SK-N-MC (cell line): ENCODE measurements around the gene NOX4.

Experiments
- DNase-seq: peaks from one replicate; pipeline ENCODE4 v3.0.0-alpha.2; 2011; ENCODE audit warnings: low read depth, low spot score
- H3K27ac ChIP-seq: fragments of 200-600 bp; sonication (generic); 2 replicates; pipeline ENCODE4 v1.5.1; 2016; ENCODE audit warnings: mixed run types
- H3K36me3 ChIP-seq: fragments of 200-600 bp; sonication (generic); 2 replicates; pipeline ENCODE4 v1.6.1; 2017; ENCODE audit warnings: antibody characterized with exemption, low read length, mixed read lengths; ENCODE audit not compliant: insufficient read depth
- H3K4me3 ChIP-seq: fragments of 200-600 bp; sonication (generic); 2 replicates; pipeline ENCODE4 v1.5.1; 2016
- H3K9ac ChIP-seq: fragments of 200-600 bp; sonication (generic); 2 replicates; pipeline ENCODE4 v1.8.0; 2017; ENCODE audit warnings: mixed run types, mixed read lengths; ENCODE audit not compliant: insufficient read length
- H3K9me3 ChIP-seq: fragments of 200-600 bp; sonication (generic); 2 replicates; pipeline ENCODE4 v1.6.1; 2017; ENCODE audit warnings: low read depth, mild to moderate bottlenecking, antibody characterized with exemption, low read length, moderate library complexity, mixed read lengths
- EZH2 ChIP-seq: fragments of 200-600 bp; sonication (generic); IDR thresholded peaks from one replicate; pipeline ENCODE4 v1.6.1; 2017; ENCODE audit warnings: antibody characterized with exemption
- FOXP2 ChIP-seq: optimal IDR thresholded peaks from 2 replicates; pipeline ENCODE3; 2011; ENCODE audit warnings: mild to moderate bottlenecking, moderate library complexity; ENCODE audit not compliant: insufficient read depth; ENCODE audit errors: extremely low read length, control extremely low read depth
- POLR2AphosphoS5 ChIP-seq: IDR thresholded peaks from 2 replicates; pipeline ENCODE4 v1.6.1; 2012; ENCODE audit warnings: mild to moderate bottlenecking, low read depth, low read length, borderline replicate concordance

NOX4 gene

DNA sequence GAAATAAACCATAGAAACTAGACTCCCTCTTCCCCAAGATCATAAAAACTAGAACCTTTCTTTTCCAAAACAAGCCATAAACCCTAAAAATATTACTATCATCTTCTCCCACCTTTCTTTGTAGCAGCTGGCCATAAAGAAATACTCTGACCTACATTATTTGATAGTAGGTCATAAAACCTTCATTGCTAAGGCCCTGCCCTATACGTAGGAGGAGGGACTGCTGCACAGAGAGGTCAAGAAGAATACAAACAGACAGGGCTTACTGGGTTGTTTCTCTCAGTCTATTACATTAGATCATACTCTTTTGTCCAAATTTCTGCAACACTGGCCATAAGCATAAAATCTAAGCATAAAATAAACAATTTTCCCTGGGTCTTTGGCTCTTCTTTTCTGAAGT lies 212.0 kb downstream of the NOX4 start:
- no peaks in the 10 kb centered on the region for H3K36me3 ChIP-seq
- H3K9ac ChIP-seq, result no peak overlapping the region
- no peak overlapping the region for H3K27ac ChIP-seq

DNA sequence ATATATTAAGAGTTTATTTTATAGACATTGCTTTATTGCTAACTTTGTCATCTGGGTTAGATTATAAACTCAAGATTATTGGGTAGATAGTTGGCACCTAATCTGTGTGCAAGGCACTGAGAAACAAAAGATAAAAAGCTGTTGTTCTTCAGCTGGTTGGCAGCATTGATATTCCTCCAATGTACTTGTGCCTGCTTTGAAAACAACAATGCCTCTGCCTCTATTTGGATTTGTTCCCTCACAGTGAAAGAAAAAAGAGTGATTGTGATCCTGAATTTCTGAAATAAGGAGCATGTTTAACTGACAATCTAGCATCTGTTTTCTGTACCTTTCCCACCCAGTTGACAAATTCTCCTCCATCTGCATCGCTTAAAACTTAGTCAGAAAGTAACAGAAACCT lies 215.2 kb downstream of the NOX4 start:
- H3K9me3 ChIP-seq, result no peaks in the 10 kb centered on the region
- DNase-seq, result no peak
- no peak overlapping the region for H3K27ac ChIP-seq
- no peaks in the 10 kb centered on the region for H3K36me3 ChIP-seq
- no peak overlapping the region for H3K4me3 ChIP-seq
- no peak for TF ChIP-seq FOXP2
- no peak for TF ChIP-seq EZH2
- no peak for TF ChIP-seq POLR2AphosphoS5
- H3K9ac ChIP-seq, result no peak overlapping the region

More for the DNA sequence above, 212.0 kb downstream of the NOX4 start:
- TF ChIP-seq POLR2AphosphoS5, result no peak
- no peak for TF ChIP-seq EZH2
- no peak for TF ChIP-seq FOXP2
- H3K4me3 ChIP-seq, result no peak overlapping the region
- H3K9me3 ChIP-seq, result no peaks in the 10 kb centered on the region
- no peak for DNase-seq
